Dermis microvascular lymphatic vessel endothelial cell (primary cell): ENCODE data around the gene TOP2A. TPM values are rescaled to one million over a fixed set of nuclear protein-coding genes. Genes with fewer than 3 reads are reported as not detected.

Experiments used
- DNase-seq, 2 donors: peaks; one replicate each; pipeline versions ENCODE4 v3.0.0 to v3.0.0-alpha.2; 2010; ENCODE audit warnings: low read depth in 2 of 2
- total RNA-seq: library from RNA; depleted of rRNA; stranded (reverse); fragments of >200 nt; gene quantifications from 2 replicates; pipeline ENCODE4 v1.2.1, GENCODE V29; 2014

The TOP2A gene
- total RNA-seq, 1 donor from 2014 or later = 65.5 TPM

DNA sequence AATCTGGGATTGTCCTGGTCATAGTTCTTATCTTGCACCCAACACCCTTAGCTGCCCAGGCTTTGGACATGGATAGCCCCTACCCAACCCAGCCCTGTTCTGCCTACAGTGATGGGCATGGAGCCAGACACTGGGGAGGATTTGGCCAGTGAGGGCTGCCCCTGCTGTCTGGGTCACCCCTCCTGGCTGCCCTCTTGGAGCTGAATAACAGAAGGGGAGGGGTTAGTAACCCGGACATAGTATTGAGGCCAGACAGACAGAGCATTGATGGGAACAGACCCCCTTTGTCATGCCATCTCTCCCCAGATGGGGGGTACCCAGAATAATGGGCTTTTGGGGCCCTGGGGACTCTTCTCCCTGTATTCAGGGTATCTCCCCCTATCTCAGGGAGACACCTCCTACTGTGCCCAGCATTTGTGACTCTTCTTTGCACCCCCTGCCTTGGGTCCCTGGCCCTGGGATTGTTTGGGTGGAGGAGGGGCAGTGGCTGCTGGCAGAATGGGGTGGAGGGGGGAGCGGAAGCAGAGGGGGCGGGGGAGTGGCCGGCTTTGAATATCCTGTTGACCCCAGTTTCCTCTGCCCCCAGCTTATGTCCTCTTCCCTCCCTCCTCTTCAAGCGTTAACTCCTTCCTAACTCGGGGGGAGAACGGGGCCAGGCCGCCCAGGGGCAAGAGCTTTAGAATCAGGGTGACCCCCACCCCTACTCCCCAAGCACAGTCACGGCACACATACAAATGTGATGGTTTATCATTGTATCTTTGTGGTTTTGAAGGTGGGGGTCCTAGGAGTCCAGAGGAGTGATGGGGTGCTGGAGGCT lies 70.2 kb downstream of the TOP2A start:
- DNase-seq = peak in 1 of 2 donors; percentile 56

DNA sequence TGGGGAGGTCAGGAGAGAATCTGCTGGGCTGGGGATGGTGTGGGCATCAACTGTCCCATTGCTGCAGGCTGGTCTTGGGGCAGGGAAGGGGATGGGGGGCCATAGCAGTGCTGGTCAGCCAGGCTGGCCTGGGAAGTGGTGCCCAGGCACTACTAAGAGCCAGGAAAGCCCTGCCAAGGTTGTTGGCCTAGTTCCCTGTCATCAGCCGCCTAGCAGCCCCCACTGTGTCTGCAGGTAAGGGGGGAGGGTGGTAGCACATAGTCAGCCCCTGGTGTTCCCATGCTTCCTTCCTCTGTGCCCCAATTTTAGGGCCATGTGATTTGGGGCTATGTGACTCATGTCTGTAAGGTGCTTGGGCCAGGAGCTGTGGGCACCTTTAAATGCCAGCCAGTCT lies 70.9 kb downstream of the TOP2A start:
- DNase-seq = no peak

DNA sequence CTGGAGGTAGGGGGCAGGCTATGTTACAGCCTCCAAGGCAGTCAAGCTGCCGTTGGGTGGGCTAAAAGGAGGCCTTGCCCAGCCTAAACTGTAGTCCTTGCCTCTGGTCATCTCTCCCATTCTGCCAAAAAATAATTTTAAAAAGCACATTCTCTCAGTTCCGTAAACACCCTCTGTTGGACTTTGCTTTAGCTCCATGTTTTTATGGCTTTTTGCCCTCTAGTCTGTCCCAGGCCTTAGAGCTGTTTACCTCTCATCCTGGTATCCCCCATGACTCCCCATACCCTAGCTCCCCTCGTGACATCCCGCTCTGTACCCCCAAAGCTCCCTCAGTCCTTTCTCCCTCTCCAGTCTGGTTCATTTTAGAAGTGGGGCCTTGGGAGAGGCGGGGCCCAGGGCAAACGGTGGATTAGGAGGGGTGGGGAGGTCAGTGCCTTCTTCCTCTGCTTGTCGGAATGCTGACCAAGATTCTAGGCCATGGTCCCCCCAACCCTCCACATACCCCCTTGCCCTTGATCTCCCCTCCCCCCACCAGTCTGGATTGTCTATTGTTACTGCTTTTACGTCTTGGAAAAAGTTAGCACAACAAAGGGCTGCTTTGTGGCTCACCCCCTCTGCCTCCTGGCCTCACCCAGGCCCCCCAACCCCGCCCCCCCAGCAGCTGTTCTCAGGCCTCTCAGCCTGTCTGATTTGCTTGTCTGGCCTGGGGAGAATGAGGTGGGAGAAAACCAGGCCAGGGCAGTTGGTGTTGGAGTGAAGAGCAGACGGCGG lies 71.5 kb downstream of the TOP2A start:
- no peak for DNase-seq

- peak in 1 of 2 donors; percentile 66 for DNase-seq
Measured at GRCh38 chr17:40345161-40345993, 72.3 kb downstream of the TOP2A start.

DNA sequence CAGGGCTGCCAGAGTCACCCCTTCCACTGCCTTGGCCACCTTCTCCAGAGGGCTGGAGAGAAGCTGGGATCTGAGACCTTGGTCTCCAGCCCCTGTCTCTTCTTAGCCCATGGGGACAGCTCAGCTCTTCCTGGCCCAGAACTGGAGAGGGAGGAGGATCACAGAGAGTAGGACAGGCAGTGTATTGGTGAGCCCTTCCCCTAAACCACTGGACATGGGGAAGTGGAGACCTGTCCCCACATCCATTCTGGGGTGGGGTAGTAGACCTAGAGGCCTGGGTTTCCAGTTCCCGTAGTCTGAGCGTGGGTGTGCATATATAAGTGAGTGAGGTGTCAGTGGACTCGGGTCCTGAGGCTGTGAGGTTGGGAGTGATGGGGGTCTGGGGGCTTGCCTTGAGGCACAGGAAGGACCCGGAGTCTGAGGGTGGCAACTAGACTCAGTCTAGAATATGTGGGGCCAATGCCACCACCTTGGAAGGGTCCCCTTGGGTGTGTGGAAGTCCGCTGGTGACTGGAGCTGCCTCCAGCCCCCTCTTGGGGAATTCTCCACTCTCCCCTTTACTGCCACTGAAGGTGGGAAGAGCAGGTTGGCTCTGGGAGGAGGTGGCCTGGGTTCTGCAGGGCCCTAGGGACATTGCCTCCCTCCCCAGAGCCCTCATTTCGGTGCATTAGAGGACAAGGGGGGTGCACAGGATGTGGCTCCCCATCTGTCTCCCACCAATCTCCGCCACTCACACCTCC lies 73.1 kb downstream of the TOP2A start:
- DNase-seq = peak in 1 of 2 donors; percentile 22

DNA sequence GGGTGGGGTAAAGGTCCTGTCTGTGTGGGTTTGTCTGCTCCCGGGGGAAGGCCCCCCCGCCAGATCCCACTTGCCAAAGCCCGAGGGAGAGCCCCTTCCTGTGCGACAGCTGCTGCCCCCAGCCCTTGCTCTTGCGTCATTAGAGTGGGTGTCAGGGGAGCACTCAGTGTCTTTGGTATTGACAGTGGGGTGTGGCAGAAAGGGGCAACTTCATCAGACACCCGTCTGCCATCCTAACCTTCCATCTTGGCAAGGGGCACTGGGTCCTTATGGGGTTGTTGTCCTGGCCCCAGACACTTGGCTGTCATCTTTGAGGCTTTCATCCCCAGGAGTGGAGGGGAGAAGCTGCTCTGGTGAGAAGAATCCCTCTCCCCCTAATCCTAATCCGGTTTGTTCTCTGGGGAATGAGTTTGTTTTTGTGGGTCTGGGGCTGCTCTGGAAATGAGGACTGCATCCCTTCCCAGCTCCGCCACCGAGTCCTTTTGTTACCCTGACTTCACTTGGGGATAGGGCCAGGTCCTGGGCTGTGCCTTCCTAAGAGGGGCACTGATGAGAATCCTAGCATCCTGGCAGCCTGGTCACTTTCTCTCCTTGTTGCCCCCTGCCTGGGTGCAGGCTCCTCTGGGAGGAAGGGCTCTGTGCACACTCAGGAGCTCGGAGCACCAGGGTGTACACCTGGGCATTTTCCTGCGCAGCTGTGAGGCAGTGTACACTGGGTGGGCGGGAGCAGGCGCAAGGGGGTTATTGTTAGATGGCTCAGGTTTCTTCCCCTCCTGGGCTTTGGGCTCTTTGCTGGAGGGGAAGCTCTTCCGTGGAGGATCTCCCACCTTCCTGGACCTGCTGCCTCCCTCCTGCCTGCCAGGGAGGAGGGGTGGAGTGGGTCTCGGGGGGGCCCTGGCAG lies 74.2 kb downstream of the TOP2A start:
- DNase-seq = no peak

- DNase-seq = no peak
Measured at GRCh38 chr17:40342504-40343218, 75.0 kb downstream of the TOP2A start.

DNA sequence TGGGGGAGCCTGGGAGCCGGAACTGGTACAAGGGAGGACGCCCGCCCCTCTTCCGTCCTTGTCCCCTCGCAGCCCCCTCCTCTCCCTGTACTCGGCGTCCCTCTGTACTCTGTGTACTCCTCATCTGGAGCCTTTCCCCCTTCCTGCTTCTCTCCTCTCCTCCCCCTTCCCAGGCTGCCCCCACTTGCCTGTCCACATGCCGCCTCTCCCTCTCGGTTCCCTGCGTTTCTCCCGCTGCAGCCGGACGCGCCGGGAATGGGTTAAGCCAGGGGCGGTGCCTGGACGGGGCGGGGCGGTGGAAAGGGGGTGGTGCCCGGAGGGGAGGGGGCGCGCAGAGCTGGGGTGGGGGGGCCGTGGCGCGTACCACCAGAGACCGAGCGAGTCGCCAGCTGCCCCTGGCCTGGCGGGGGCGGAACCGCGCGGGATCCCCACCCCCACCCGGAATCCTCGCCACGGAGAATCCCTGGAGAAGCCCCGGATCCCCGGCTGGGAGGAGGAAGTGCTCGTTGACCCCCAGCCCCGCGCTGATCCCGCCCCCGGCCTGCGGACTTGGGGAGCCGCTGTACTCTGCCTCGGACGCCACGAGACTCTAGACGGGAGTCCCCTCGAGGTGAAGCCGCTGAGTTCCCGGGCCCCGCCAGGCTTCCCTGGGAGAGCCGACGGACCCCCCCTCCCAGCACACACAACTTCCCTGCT lies 75.7 kb downstream of the TOP2A start:
- DNase-seq = peak in 1 of 2 donors; percentile 72

DNA sequence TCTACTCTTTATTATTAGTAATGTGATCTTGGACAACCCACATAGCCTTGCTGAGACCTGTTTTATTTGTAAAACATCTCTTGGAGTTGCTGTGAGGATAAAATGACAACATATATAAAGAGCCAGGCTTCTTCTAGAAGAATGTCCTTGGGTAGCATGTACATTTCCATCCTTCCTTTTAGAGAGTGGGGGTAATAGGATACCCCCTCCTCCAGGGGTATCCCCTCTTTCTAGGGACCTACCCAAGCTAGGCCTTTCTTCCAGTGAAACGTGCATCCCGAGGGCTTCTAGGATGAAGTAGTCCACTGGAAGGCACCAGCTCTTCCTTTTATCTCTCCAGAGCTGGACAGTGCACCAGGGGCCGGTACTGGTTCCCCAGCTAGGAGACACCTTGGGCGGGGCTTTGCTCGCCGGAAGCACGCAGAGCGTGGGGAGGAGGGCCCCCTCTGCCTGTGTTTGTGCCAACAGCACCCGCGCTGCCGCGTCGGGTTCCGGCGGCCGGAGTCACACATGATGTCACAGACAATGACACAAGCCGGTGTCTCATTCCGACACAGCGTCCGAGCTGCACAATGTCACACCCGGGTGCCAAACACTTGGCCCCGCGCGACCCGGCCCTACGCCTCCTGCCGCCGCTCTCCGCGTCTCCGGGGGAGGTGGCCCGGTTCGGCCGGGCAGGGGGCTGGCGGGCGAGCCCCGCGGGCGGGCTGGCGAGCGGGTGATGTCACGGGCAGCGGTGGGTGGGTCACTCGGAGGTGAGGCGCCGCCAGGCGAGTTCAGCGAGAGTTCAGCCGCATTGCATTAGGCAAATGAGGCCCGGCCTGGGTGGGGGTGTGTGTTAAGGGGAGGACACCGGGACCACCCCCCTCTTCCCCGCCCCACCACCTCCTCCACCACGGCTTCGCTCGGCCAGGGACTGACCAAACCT lies 76.6 kb downstream of the TOP2A start:
- DNase-seq = peak; percentile 83 to 85

GRCh38 chr17:40340327-40340726 lies 77.4 kb downstream of the TOP2A start:
- DNase-seq = no peak

- no peak for DNase-seq
Measured at GRCh38 chr17:40338941-40339649, 78.6 kb downstream of the TOP2A start.

Other genes with a start within 250 kb of the TOP2A start
- gene RAPGEFL1, start 240.4 kb downstream of the TOP2A start, total RNA-seq = 0.39 and 0.89 TPM in 2 replicates
- 4.7 and 7.5 TPM in 2 replicates for gene WIPF2, start 198.6 kb downstream of the TOP2A start, total RNA-seq
- gene CDC6, start 130.0 kb downstream of the TOP2A start, total RNA-seq = 8.1 and 15.3 TPM in 2 replicates
- gene RARA, start 108.7 kb downstream of the TOP2A start, total RNA-seq = 5.1 and 10.9 TPM in 2 replicates
- gene GJD3, start 53.2 kb downstream of the TOP2A start, total RNA-seq = 1.8 and 3.7 TPM in 2 replicates
- gene IGFBP4, start 25.6 kb upstream of the TOP2A start, total RNA-seq = 189 and 415 TPM in 2 replicates
- not detected in 2 replicates for gene TNS4, start 83.7 kb upstream of the TOP2A start, total RNA-seq
- under 0.01 TPM in 1 of 2 replicates, not detected in the other for gene CCR7, start 147.6 kb upstream of the TOP2A start, total RNA-seq
- 61.1 and 63.3 TPM in 2 replicates for gene SMARCE1, start 229.9 kb upstream of the TOP2A start, total RNA-seq
- gene KRT222, start 247.3 kb upstream of the TOP2A start, total RNA-seq = 0.13 TPM in 2 replicates